ENCODE data around the gene LUC7L2. TPM values are rescaled to one million over a fixed set of nuclear protein-coding genes. Genes with fewer than 3 reads are reported as not detected.

Gene LUC7L2
- 34.9 to 44.6 TPM (median 37.5 TPM) in 5 replicates for total RNA-seq (2022; extraction: Qiagen RNA extraction)

GRCh38 chr7:139359366-139360209 is at the start of gene LUC7L2:
Gene LUC7L2 (plus strand): TSS chr7:139359894. CDS start chr7:139360262, 368 bp downstream.

GRCh38 chr7:139341058-139341775 is 18.5 kb upstream of the LUC7L2 start, which contains the start of gene FMC1:
Gene FMC1 (plus strand): TSS chr7:139341337. CDS start chr7:139341385, 48 bp downstream.

Other genes starting within 250 kb of the LUC7L2 start
- gene UBN2, start 128.7 kb upstream of the LUC7L2 start, total RNA-seq (2022; extraction: Qiagen RNA extraction), result 2.2 to 3.3 TPM (median 2.8 TPM) in 5 replicates
- 13.2 to 43.3 TPM (median 31.6 TPM) in 5 replicates for gene FMC1, start 18.6 kb upstream of the LUC7L2 start, total RNA-seq (2022; extraction: Qiagen RNA extraction)
- 0.71 to 1.1 TPM (median 0.93 TPM) in 5 replicates for gene KLRG2, start 123.8 kb downstream of the LUC7L2 start, total RNA-seq (2022; extraction: Qiagen RNA extraction)
- gene CLEC2L, start 163.8 kb downstream of the LUC7L2 start, total RNA-seq (2022; extraction: Qiagen RNA extraction), result 0.09 to 0.16 TPM (median 0.16 TPM) in 3 of 5 replicates, not detected in the others

All from A549 treated with Hydrocortisone at 1 μM for 4 hours (cell line).